HG02588 (cell line): ENCODE data around the gene NBEAL2.

Source experiments
- ATAC-seq: cut with Tn5 transposase; IDR thresholded peaks from one replicate; pipeline ENCODE4 v1.9.1; 2021; ENCODE audit warnings: mild to moderate bottlenecking, moderate library complexity; ENCODE audit not compliant: unreplicated experiment

The NBEAL2 gene

GRCh38 chr3:46978985-46979944 is at the start of gene NBEAL2:
Gene NBEAL2, plus strand, starts transcription at chr3:46979666. Its CDS starts 196 bp downstream, at chr3:46979862.
- ATAC-seq = peak; percentile 66

GRCh38 chr3:46930166-46930944 is 49.1 kb upstream of the NBEAL2 start:
- no peak for ATAC-seq

GRCh38 chr3:46930945-46931403 is 48.5 kb upstream of the NBEAL2 start:
- no peak for ATAC-seq

- ATAC-seq = no peak
Measured at GRCh38 chr3:46931631-46932331, 47.7 kb upstream of the NBEAL2 start.

- no peak for ATAC-seq
Measured at GRCh38 chr3:46932455-46933225, 46.8 kb upstream of the NBEAL2 start.

- ATAC-seq = no peak
Measured at GRCh38 chr3:46933261-46933660, 46.2 kb upstream of the NBEAL2 start.

- ATAC-seq = no peak
Measured at GRCh38 chr3:46934072-46934471, 45.4 kb upstream of the NBEAL2 start.

- no peak for ATAC-seq
Measured at GRCh38 chr3:46934498-46935167, 44.8 kb upstream of the NBEAL2 start.

- ATAC-seq = no peak
Measured at GRCh38 chr3:46935168-46935858, 44.2 kb upstream of the NBEAL2 start.

- no peak for ATAC-seq
Measured at GRCh38 chr3:46935989-46936558, 43.4 kb upstream of the NBEAL2 start.

GRCh38 chr3:46936733-46937250 is 42.7 kb upstream of the NBEAL2 start:
- ATAC-seq = no peak

- ATAC-seq = no peak
Measured at GRCh38 chr3:46938118-46938517, 41.3 kb upstream of the NBEAL2 start.

- ATAC-seq = no peak
Measured at GRCh38 chr3:46939578-46940445, 39.7 kb upstream of the NBEAL2 start.

- ATAC-seq = no peak
Measured at GRCh38 chr3:46942076-46942475, 37.4 kb upstream of the NBEAL2 start.

GRCh38 chr3:46942481-46943236 is 36.8 kb upstream of the NBEAL2 start:
- no peak for ATAC-seq

GRCh38 chr3:46943237-46944187 is 36.0 kb upstream of the NBEAL2 start:
- no peak for ATAC-seq
